H1 (cell line): ENCODE data around the gene CPA3. TPM values are rescaled to one million over a fixed set of nuclear protein-coding genes. Genes with fewer than 3 reads are reported as not detected.

Experiments
- BCL11A ChIP-seq, 2 experiments: IDR thresholded peaks; one replicate each; pipeline ENCODE4 v1.6.1; 2011; ENCODE audit warnings: low read depth in 2 of 2, low read length in 2 of 2, mild to moderate bottlenecking in 2 of 2
- CTBP2 ChIP-seq: IDR thresholded peaks from 2 replicates; pipeline ENCODE4 v1.7.0; 2011; ENCODE audit warnings: borderline replicate concordance, mild to moderate bottlenecking, moderate library complexity, mixed read lengths, low read length; ENCODE audit not compliant: insufficient read depth, insufficient read length
- CTCF ChIP-seq, 3 experiments: IDR thresholded peaks; 1 replicate in 2 of 3; 2 replicates in 1 of 3; pipeline versions ENCODE4 v1.5.1 to v1.6.1; 2011; ENCODE audit warnings: low read length in 3 of 3, mild to moderate bottlenecking in 3 of 3, inconsistent platforms in 2 of 3, low read depth in 1 of 3, moderate library complexity in 1 of 3; ENCODE audit not compliant: insufficient read depth in 1 of 3; ENCODE audit errors: control extremely low read depth in 1 of 3
- RXRA ChIP-seq: IDR thresholded peaks from 2 replicates; pipeline ENCODE4 v1.6.1; 2011; ENCODE audit warnings: low read depth, mild to moderate bottlenecking, low read length, moderate library complexity; ENCODE audit not compliant: insufficient read depth
- TAF7 ChIP-seq: optimal IDR thresholded peaks from 2 replicates; pipeline ENCODE3; 2011; ENCODE audit warnings: low read depth, mild to moderate bottlenecking, inconsistent platforms, low read length, moderate library complexity, borderline replicate concordance
- TBP ChIP-seq: IDR thresholded peaks from 2 replicates; pipeline ENCODE4 v1.6.1; 2011; ENCODE audit warnings: low read depth, low read length, improper control_type of control experiment
- polyA plus RNA-seq, 7 experiments: library from polyadenylated mRNA; depleted of rRNA in 3 of 7; stranded (reverse) in 5 of 7; unstranded in 2 of 7; fragments of >200 nt in 5 of 7; fragments of 200-250 nt in 2 of 7; gene quantifications; 1 replicate in 5 of 7; 2 replicates in 1 of 7; 4 replicates in 1 of 7; pipeline versions ENCODE4 v1.2.1 to v1.2.3, GENCODE V29; 2011 to 2013; ENCODE audit warnings: missing spikeins in 2 of 7, mixed read lengths in 2 of 7
- total RNA-seq: library from RNA; stranded (reverse); fragmentation: NEBNext Ultra II Directional; extraction: Animal tissue kit (Norgen Biotek cat#: 25700); gene quantifications from 2 replicates; pipeline ENCODE4 v1.2.1, GENCODE V29; 2021

Gene CPA3
- total and polyA plus RNA-seq, 2 of the 8 experiments (the other 6 are each of a cell fraction or from before 2014, with no cell fraction given) = not detected

DNA sequence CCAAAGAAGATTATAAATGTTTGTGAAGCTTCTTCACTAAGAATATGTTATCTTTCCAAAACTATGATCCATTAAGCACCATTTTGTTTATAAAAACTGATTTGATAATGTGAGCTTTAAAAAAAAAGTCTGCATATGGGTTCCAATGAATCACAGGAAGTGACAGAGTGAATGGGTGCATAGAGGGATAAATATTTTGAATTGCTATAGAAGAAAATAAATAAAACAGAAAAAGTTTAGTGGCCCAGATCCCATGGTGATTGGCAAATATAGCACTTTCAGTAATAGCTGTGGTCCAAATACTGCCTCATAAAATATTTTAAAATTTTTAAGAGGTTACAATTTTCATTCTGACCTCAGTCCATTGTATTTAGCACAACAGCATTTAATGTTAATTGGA lies 19.2 kb downstream of the CPA3 start (continued):
- TF ChIP-seq TBP = no peak
- no peak for TF ChIP-seq TAF7
- TF ChIP-seq BCL11A (IDR thresholded peaks at IDR 0.05; ENCODE audit: low read depth in 2 of 2, low read length in 2 of 2) = no peak
- TF ChIP-seq RXRA = no peak
- TF ChIP-seq CTCF (IDR thresholded peaks at IDR 0.05; ENCODE audit: control extremely low read depth in 1 of 3, insufficient read depth in 1 of 3, low read depth in 1 of 3, low read length in 3 of 3) = no peak
- no peak for TF ChIP-seq CTBP2
